Measurements from ENCODE around the gene GALNT5.

GRCh38 chr2:157325786-157326185, 68.3 kb downstream of the GALNT5 start, which contains the start of gene ERMN:
- TF ChIP-seq ZNF146 (tag by site-specific recombination; IDR thresholded peaks at IDR 0.05) (no peak), FEZF1 (tag by site-specific recombination; IDR thresholded peaks at IDR 0.05) (no peak), ZNF510 (tag by site-specific recombination; IDR thresholded peaks at IDR 0.05; ENCODE audit: insufficient replicate concordance) (no peak), CTCF (tag by site-specific recombination; IDR thresholded peaks at IDR 0.05) (no peak), GLIS1 (tag by site-specific recombination; IDR thresholded peaks at IDR 0.05) (no peak), ZNF274 (IDR thresholded peaks at IDR 0.05; ENCODE audit: low read length) (no peak), ZNF274 (tag by site-specific recombination; IDR thresholded peaks at IDR 0.05; ENCODE audit: borderline replicate concordance) (no peak), ZBTB20 (tag by site-specific recombination; IDR thresholded peaks at IDR 0.05) (no peak), INSM2 (tag by site-specific recombination; IDR thresholded peaks at IDR 0.05) (no peak), ZNF19 (tag by site-specific recombination; IDR thresholded peaks at IDR 0.05; ENCODE audit: low read depth) (no peak), YY1 (tag by site-specific recombination; IDR thresholded peaks at IDR 0.05) (no peak), SETDB1 (IDR thresholded peaks at IDR 0.05; ENCODE audit: insufficient read length, low read length) (no peak), ZNF843 (tag by site-specific recombination; IDR thresholded peaks at IDR 0.05) (no peak), ZNF354C (tag by site-specific recombination; IDR thresholded peaks at IDR 0.05; ENCODE audit: borderline replicate concordance, low read depth) (no peak), ZNF112 (tag by site-specific recombination; IDR thresholded peaks at IDR 0.05) (no peak)

All from HEK293 (cell line).